B cell (primary cell): ENCODE data around the gene FTSJ3. TPM values are rescaled to one million over a fixed set of nuclear protein-coding genes. Genes with fewer than 3 reads are reported as not detected.

ENCODE experiments used
- ATAC-seq: fragments of 200-7000 bp; cut with Tn5 transposase; one replicate; pipeline ENCODE4 v1.10.0; 2021; ENCODE audit warnings: low read depth, mild to moderate bottlenecking, moderate number of reproducible peaks, moderate library complexity
- CTCF ChIA-PET: fragments of 350-600 bp; sonication (Branson Sonifier 250); formaldehyde crosslinking; loops from one replicate; lab custom pipeline; 2021; ENCODE audit warnings: antibody characterized with exemption, inconsistent platforms; lab: Charles Lee
- POLR2A ChIA-PET: fragments of 350-600 bp; sonication (Branson Sonifier 250); formaldehyde crosslinking; loops from one replicate; lab custom pipeline; 2021; ENCODE audit warnings: antibody characterized with exemption; lab: Charles Lee
- DNase-seq: peaks from one replicate; pipeline ENCODE4 v3.0.0; 2013
- H2AFZ ChIP-seq: 2 replicates; pipeline ENCODE4 v1.6.1; 2012; ENCODE audit warnings: mild to moderate bottlenecking, low read depth, low read length; ENCODE audit not compliant: insufficient read depth, poor library complexity, severe bottlenecking
- H3K27ac ChIP-seq, 2 donors: 1 replicate in 1 of 2; 2 replicates in 1 of 2; pipeline ENCODE4 v1.5.1; 2012 to 2013; ENCODE audit warnings: low read length in 2 of 2, mild to moderate bottlenecking in 2 of 2, moderate library complexity in 1 of 2
- H3K27me3 ChIP-seq, 4 experiments: fragments of 200-600 bp in 1 of 4; sonication (generic) in 1 of 4; replicated peaks in 1 of 4; 1 replicate in 2 of 4; 2 replicates in 2 of 4; pipeline versions ENCODE4 v1.6.1 to v1.7.0; 2013 to 2016; ENCODE audit warnings: low read length in 3 of 4, mild to moderate bottlenecking in 2 of 4, mixed read lengths in 1 of 4, moderate library complexity in 1 of 4; ENCODE audit not compliant: insufficient read depth in 4 of 4, control insufficient read depth in 3 of 4; ENCODE audit errors: control extremely low read depth in 1 of 4
- H3K36me3 ChIP-seq, 2 experiments: replicated peaks in 1 of 2; 1 replicate in 1 of 2; 2 replicates in 1 of 2; pipeline versions ENCODE4 v1.6.1 to v1.7.1; 2013; ENCODE audit warnings: low read length in 1 of 2; ENCODE audit not compliant: insufficient read depth in 2 of 2, control insufficient read depth in 1 of 2; ENCODE audit errors: control extremely low read depth in 1 of 2, extremely low read depth in 1 of 2
- H3K4me1 ChIP-seq, 2 donors: fragments of 200-600 bp in 1 of 2; sonication (generic) in 1 of 2; 1 replicate in 1 of 2; 2 replicates in 1 of 2; pipeline versions ENCODE4 v1.5.1 to v1.6.1; 2013 to 2017; ENCODE audit warnings: low read length in 2 of 2; ENCODE audit not compliant: control insufficient read depth in 2 of 2, insufficient read depth in 2 of 2
- H3K4me2 ChIP-seq: replicated peaks from 2 replicates; pipeline ENCODE3; 2012; ENCODE audit warnings: mild to moderate bottlenecking, low read depth, low read length; ENCODE audit not compliant: poor library complexity, severe bottlenecking
- H3K4me3 ChIP-seq, 5 experiments: fragments of 200-600 bp in 1 of 5; sonication (generic) in 1 of 5; 1 replicate in 3 of 5; 2 replicates in 2 of 5; pipeline versions ENCODE4 v1.5.1 to v1.7.0; 2011 to 2016; ENCODE audit warnings: low read length in 4 of 5, mild to moderate bottlenecking in 4 of 5, low read depth in 2 of 5, control low read depth in 1 of 5, moderate library complexity in 1 of 5; ENCODE audit not compliant: insufficient read depth in 1 of 5; ENCODE audit errors: control extremely low read depth in 1 of 5, extremely low read depth in 1 of 5
- H3K79me2 ChIP-seq: fragments of 200-600 bp; sonication (generic); one replicate; pipeline ENCODE4 v1.6.0; 2016; ENCODE audit warnings: low read length; ENCODE audit not compliant: control insufficient read depth, insufficient read depth
- H3K9ac ChIP-seq: fragments of 200-600 bp; sonication (generic); 2 replicates; pipeline ENCODE4 v1.6.1; 2017; ENCODE audit warnings: mild to moderate bottlenecking, low read length, moderate library complexity
- H3K9me3 ChIP-seq, 3 donors: one replicate each; pipeline versions ENCODE4 v1.6.1 to v1.7.1; 2013; ENCODE audit warnings: low read length in 2 of 3; ENCODE audit not compliant: control insufficient read depth in 2 of 3, insufficient read depth in 1 of 3; ENCODE audit errors: control extremely low read depth in 1 of 3
- H4K20me1 ChIP-seq: 2 replicates; pipeline ENCODE4 v1.6.0; 2012; ENCODE audit warnings: mild to moderate bottlenecking, low read length; ENCODE audit not compliant: insufficient read depth, control insufficient read depth, poor library complexity, severe bottlenecking
- H3K27ac Mint-ChIP-seq: one replicate; pipeline ENCODE4 v1.8.0; 2021; ENCODE audit warnings: mixed read lengths
- H3K27me3 Mint-ChIP-seq: one replicate; pipeline ENCODE4 v1.8.0; 2021; ENCODE audit warnings: mixed read lengths
- H3K4me1 Mint-ChIP-seq: one replicate; pipeline ENCODE4 v1.8.0; 2021; ENCODE audit warnings: mixed read lengths
- H3K4me3 Mint-ChIP-seq: one replicate; pipeline ENCODE4 v1.8.0; 2021; ENCODE audit warnings: mixed read lengths
- H3K9me3 Mint-ChIP-seq: one replicate; pipeline ENCODE4 v1.8.0; 2022; ENCODE audit warnings: mixed read lengths; ENCODE audit not compliant: insufficient read depth
- EZH2 ChIP-seq: IDR thresholded peaks from 2 replicates; pipeline ENCODE4 v1.6.1; 2012; ENCODE audit warnings: borderline replicate concordance, low read depth, mild to moderate bottlenecking, moderate library complexity, low read length; ENCODE audit not compliant: insufficient read depth, poor library complexity, severe bottlenecking
- WGBS: methylation state at CpG from one replicate; pipeline ENCODE4 v1.1.5; 2013; ENCODE audit warnings: missing lambda C conversion rate; ENCODE audit not compliant: insufficient coverage; 5-methylcytosine and 5-hydroxymethylcytosine counted together
- intact Hi-C: fragments of 100-400 bp; cut with micrococcal nuclease; formaldehyde crosslinking; loops from one replicate; pipeline ENCODE4 v1.10.0; 2022
- polyA plus RNA-seq: library from polyadenylated mRNA; depleted of rRNA; stranded (reverse); fragments of >200 nt; gene quantifications from 2 replicates; pipeline ENCODE4 v1.2.3, GENCODE V29; 2012
- total RNA-seq, 2 donors: library from RNA; stranded (reverse); fragments of 120-200 nt in 1 of 2; gene quantifications; 1 replicate in 1 of 2; 2 replicates in 1 of 2; pipeline versions ENCODE4 v1.2.3 to v1.2.4, GENCODE V29; 2013 to 2022
- TF ChIP-seq, protein P1 (sequence below): fragments of 200-600 bp; IDR thresholded peaks from one replicate; pipeline ENCODE4 v1.8.0; 2022; ENCODE audit warnings: antibody characterized with exemption, mild to moderate bottlenecking

FTSJ3 gene
- total and polyA plus RNA-seq, 2 donors (not counting 1 experiment from before 2014, with no cell fraction given): 26.5 to 75.9 TPM

DNA sequence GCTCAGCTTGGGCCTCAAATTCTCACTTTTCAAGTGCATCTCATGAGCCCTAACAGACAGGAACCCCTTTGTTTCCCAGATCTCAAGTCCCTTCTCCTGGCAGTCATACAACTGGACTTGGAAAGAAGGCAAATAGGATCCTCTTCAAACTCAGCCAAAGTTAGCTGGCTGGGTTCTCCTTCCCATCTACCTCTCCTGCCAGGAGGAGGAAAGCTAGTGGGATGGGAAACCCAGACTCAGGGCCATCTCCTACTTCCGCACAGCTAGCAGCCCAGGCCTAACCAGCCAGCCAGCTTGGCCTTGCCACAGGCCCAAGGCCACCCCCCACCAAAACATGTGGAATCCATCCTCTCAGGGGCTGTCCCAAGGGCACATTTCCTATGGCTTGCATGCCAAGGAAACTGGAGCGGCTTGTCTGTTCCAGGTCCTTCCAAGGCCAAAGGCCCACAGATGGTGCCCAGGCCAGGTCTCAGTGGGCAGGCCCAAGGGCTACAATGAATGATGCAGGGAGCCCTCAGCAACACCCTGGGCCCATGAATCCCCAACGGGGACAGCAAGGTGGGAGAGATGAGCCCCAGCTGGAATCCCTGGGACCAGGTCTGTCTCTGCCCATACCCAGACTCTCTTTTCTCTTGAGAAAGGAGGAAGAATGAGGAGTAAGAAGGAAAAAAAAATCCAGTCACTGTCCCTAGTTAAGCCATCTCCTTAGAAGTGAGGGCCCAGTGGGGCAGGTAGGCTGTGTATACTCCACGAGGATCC, 13.3 kb upstream of the FTSJ3 start:
- Histone ChIP-seq H3K4me3 (peak overlapping the region in 4 of 5 experiments; percentile 70 to 92 (median 90)), H3K36me3 (peaks cover 0 to 21% of the 10 kb centered on the region in 2 experiments), H3K4me1 (peaks cover 35 to 51% of the 10 kb centered on the region in 2 donors), H2AFZ (no peak overlapping the region), H3K79me2 (peaks cover 68% of the 10 kb centered on the region), H3K27ac (peak overlapping the region in 1 of 2 donors; percentile 90), H4K20me1 (peaks cover 64% of the 10 kb centered on the region), H3K9ac (peak overlapping the region; percentile 93), H3K4me2 (peak overlapping the region; percentile 100), H3K27me3 (no peaks in the 10 kb centered on the region), H3K9me3 (no peaks in the 10 kb centered on the region)
- ChIA-PET CTCF (interaction anchor here (1.0 to 3.0 kb wide), 4 partner anchors 9 to 188 kb away, joined by 3 to 13 read pairs (median 4); partner anchors contain the start of gene PSMC5), POLR2A (interaction anchor here (1.2 kb wide), 1 partner anchor 146 kb away, joined by 3 read pairs; no protein-coding TSS in a partner anchor)
- H3K27ac Mint-ChIP-seq: peak overlapping the region; percentile 94
- H3K4me1 Mint-ChIP-seq: peaks cover 45% of the 10 kb centered on the region
- DNase-seq (no peak), ATAC-seq (no peak)
- no peaks in the 10 kb centered on the region for H3K27me3 Mint-ChIP-seq
- TF ChIP-seq, protein P1, sequence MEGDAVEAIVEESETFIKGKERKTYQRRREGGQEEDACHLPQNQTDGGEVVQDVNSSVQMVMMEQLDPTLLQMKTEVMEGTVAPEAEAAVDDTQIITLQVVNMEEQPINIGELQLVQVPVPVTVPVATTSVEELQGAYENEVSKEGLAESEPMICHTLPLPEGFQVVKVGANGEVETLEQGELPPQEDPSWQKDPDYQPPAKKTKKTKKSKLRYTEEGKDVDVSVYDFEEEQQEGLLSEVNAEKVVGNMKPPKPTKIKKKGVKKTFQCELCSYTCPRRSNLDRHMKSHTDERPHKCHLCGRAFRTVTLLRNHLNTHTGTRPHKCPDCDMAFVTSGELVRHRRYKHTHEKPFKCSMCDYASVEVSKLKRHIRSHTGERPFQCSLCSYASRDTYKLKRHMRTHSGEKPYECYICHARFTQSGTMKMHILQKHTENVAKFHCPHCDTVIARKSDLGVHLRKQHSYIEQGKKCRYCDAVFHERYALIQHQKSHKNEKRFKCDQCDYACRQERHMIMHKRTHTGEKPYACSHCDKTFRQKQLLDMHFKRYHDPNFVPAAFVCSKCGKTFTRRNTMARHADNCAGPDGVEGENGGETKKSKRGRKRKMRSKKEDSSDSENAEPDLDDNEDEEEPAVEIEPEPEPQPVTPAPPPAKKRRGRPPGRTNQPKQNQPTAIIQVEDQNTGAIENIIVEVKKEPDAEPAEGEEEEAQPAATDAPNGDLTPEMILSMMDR: no peak
- no peak for TF ChIP-seq EZH2
- intact Hi-C loops: no loop called here
- H3K9me3 Mint-ChIP-seq: no peaks in the 10 kb centered on the region
- H3K4me3 Mint-ChIP-seq: peak overlapping the region; percentile 94
- 63% methylated on average over 3 of the region's 4 CpGs for WGBS
